ENCODE results near the gene RNASE12.
"Not testable (repeated sequence)": the region's sequence is repeated elsewhere in the genome, so short reads cannot be mapped to it uniquely, and the experiment has no call there.

The RNASE12 gene

DNA sequence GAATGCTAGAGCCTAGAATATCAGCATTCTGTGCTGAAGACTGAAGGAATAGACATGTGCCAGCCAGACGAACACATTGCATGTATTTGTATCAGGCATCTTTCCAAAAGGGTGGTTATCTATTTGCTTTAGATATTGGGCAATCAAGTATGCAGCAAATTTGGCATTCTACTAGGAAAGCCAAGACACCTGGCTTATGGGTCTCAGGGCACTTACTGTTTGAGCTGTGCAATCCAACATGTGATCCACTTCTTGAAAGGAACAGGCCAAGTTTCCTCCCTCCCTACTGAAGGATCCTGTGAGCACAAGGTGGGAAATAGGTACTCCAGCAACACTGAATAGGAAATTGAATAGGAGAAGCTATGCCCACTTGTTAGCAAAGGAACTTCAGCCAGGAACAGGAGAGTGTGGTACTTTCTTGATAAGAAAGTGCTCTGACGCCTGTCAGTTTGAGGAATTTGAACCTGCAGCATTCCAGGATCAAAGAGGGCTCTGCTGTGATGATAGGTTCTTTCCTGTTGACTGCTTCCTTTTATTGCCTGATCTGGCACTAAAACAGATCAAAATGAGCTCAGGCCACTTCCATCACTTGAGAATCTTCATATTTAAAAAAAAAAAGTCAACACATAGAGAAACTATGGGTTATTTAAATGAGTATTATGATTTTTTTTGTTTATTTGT lies 29.8 kb upstream of the RNASE12 start:
- TF ChIP-seq, protein P1, sequence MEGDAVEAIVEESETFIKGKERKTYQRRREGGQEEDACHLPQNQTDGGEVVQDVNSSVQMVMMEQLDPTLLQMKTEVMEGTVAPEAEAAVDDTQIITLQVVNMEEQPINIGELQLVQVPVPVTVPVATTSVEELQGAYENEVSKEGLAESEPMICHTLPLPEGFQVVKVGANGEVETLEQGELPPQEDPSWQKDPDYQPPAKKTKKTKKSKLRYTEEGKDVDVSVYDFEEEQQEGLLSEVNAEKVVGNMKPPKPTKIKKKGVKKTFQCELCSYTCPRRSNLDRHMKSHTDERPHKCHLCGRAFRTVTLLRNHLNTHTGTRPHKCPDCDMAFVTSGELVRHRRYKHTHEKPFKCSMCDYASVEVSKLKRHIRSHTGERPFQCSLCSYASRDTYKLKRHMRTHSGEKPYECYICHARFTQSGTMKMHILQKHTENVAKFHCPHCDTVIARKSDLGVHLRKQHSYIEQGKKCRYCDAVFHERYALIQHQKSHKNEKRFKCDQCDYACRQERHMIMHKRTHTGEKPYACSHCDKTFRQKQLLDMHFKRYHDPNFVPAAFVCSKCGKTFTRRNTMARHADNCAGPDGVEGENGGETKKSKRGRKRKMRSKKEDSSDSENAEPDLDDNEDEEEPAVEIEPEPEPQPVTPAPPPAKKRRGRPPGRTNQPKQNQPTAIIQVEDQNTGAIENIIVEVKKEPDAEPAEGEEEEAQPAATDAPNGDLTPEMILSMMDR (IDR thresholded peaks at IDR 0.05; ENCODE audit: low read depth, low read length) = no peak
- no peak for DNase-seq (ENCODE audit: extremely low read depth, low read depth)

DNA sequence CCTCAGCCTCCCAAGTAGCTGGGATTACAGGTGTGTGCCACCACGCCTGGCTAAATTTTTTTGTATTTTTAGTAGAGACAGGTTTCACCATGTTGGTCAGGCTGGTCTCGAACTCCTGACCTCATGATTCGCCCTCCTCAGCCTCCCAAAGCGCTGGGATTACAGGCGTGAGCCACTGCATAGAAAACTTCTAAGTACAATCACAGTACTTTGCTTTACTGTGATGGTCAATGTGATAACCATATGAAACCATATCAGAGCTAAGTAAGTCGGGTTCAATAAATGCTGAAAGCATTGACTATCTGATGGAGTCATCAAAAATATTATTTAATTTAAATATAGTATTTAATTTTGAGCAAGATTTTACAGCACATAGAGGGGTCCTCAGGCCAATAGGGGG lies 28.5 kb upstream of the RNASE12 start:
- DNase-seq (ENCODE audit: extremely low read depth, low read depth) = not testable (repeated sequence)

DNA sequence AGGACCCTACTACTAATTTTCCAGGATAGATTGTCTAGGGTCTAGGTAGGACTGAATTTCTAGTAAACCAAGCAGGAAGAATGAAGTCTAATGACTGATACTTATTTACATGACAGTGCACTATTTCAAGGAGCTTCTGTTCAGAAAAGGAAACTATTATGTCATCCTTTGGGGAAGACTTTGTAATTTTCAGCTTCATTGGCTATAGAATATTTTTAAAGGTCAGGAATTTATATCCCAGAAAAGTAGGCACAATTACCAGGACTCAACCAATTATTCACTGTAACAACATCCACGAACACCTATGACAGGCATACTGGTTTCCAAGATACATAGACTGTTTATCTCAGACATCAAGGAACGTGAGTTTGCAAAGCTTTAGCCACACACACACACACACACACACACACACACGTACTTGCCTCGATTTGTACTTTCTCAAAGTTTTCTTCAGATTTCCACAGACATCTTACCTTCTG lies 27.1 kb upstream of the RNASE12 start:
- TF ChIP-seq, protein P1 (IDR thresholded peaks at IDR 0.05; ENCODE audit: low read depth, low read length) = no peak
- DNase-seq (ENCODE audit: extremely low read depth, low read depth) = no peak

DNA sequence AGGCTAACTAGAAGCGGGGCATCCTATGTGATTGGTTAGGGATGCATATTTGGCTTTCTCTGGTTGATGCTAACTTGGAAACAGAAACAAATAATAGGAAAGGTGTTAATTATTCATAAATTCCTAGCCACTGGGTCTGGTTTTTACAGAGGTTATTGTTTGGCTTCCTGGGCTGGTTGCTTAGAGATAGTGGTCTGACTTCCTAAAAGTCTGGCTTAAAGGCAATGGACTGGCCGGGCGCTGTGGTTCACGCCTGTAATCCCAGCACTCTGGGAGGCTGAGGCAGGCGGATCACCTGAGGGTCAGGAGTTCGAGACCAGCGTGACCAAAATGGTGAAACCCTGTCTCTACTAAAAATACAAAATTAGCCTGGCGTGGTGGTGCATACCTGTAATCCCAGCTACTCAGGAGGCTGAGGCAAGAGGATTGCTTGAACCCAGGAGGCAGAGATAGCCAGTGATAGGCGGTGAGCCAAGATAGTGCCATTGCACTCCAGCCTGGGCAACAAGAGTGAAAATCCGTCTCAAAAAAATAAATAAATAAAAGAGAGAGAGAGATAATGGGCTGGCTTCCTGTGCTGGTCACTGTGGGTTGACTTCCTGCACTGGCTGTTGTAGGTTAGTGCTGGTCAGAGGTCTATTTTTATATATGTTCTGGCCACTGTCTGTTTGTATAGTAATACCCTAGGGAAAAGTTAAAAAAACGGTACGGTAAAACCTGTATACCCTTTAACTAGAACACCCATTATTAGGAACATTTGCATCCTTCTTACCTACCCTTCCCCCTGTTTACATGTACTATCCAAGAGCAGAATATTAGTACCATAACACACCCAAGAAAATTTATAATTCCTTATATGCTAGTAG lies 26.2 kb upstream of the RNASE12 start:
- TF ChIP-seq, protein P1 (IDR thresholded peaks at IDR 0.05; ENCODE audit: low read depth, low read length) = no peak
- DNase-seq (ENCODE audit: extremely low read depth, low read depth) = no peak

DNA sequence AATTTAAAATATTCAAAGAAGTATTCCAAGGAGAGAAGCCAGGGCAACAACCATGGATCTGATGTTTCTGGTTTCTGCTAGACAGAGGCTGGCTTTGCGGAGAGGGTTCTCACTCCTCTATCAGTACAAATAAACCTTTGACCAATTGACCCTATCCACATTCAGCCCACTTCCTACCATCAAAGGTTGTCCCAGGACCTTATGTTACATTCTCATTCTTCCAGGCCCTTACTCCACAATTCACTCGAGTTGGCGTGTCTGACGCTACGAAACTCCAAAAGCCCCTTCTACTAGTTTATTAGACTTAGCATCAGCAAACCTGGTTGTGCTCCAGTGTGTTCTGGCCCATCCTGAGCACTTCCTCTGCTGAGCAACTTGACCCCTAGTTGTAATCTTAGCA lies 24.8 kb upstream of the RNASE12 start:
- TF ChIP-seq, protein P1 (IDR thresholded peaks at IDR 0.05; ENCODE audit: low read depth, low read length) = no peak
- no peak for DNase-seq (ENCODE audit: extremely low read depth, low read depth)

DNA sequence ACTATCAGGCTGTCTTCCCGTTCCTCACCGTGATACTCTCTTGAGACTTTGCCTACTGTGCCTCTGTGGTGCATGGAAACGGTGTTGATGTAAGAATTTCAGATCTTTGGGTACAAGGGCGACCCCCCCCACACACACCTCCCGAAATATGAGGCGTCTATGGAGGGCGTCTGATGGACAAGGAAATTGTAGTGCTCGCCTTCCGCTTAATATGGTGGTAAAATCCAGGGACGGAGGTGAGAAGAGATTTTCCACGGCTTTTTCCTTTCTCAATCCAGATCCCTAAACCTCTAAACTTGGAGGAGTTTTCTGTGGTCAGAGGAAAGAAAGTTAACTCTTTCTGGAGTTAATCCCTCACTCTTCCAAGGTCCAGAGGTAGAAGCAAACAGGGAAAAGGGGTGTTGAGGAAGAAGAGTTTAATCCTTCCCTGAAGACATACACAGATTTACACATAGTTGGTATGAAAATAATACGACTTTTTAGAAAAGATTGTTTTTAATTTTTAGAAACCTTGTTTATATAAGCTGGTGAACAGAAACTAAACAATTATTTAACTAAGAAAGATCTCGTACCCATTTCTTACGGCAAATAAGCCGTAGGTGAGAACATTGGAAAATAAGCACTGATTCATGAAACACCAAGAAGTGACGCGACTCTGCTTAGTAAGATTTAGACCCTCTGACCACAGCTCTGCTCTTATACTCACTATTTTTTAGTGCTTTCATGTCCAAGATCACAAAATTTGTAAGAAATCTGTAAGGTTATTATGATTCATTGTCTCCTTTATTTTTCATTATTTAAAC lies 23.1 kb upstream of the RNASE12 start:
- no peak for DNase-seq (ENCODE audit: extremely low read depth, low read depth)
- TF ChIP-seq, protein P1 (IDR thresholded peaks at IDR 0.05; ENCODE audit: low read depth, low read length) = no peak

DNA sequence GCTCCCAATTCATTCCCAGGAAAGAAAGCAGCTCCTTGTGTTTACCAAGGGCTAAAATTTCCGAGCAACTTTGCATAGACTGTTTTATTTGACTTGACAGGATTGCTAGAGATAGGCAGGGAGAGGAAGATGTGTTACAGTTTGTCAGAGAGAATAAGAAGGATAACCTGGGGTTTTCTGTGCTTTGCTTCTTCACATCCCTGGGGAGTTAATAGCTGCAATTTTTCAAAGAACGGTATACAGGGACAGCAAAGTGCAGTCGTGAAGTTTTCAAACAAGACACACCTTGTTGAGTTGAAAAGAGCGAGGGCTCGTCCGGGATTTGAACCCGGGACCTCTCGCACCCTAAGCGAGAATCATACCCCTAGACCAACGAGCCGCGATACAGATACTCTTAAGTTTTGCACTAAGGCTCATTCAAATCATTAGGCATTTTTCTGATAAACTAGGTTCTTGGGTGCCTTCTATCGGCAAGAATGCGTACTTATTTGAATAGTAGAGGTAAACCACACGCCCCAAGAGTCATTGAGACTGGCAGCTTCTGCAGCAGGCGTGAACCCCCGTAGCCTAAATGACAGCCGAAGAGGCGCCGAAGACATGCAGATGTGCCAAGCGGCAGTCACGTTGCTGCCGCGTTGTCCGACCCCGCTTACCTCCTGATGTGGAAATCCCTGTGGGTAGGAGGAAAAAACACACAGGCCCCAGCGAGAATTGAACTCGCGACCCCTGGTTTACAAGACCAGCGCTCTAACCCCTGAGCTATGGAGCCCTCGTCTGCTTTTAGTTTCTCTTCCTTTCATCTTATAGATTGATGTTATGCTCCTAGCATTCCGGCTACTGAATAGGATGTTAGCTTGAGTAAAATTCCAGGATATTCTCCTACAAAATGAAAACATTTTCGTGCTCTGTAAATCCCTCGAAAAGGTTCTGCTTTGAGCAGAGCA lies 22.2 kb upstream of the RNASE12 start:
- DNase-seq (ENCODE audit: extremely low read depth, low read depth) = peak; percentile 98
- TF ChIP-seq, protein P1 (IDR thresholded peaks at IDR 0.05; ENCODE audit: low read depth, low read length) = peak; percentile 65
